CD1c-positive myeloid dendritic cell (primary cell): ENCODE data around the gene CPA1.
"Not testable (repeated sequence)": the region's sequence is repeated elsewhere in the genome, so short reads cannot be mapped to it uniquely, and the experiment has no call there.

Experiments used
- DNase-seq: peaks from one replicate; pipeline ENCODE4 v3.0.0-alpha.2; 2016; ENCODE audit errors: extremely low spot score

Gene CPA1

GRCh38 chr7:130372402-130373165, 7.7 kb upstream of the CPA1 start:
- DNase-seq: no peak

- no peak for DNase-seq
Measured at GRCh38 chr7:130374507-130374906, 5.8 kb upstream of the CPA1 start.

GRCh38 chr7:130376461-130376860, 3.8 kb upstream of the CPA1 start:
- DNase-seq: not testable (repeated sequence)

- DNase-seq: no peak
Measured at GRCh38 chr7:130377178-130377577, 3.1 kb upstream of the CPA1 start.

GRCh38 chr7:130379019-130379418, 1.3 kb upstream of the CPA1 start:
- DNase-seq: no peak

- no peak for DNase-seq
Measured at GRCh38 chr7:130379532-130379920, 768 bp upstream of the CPA1 start.

GRCh38 chr7:130380861-130381455, 664 bp downstream of the CPA1 start:
- DNase-seq: no peak

- DNase-seq: no peak
Measured at GRCh38 chr7:130381468-130382312, 1.4 kb downstream of the CPA1 start.

- DNase-seq: no peak
Measured at GRCh38 chr7:130383187-130383980, 3.1 kb downstream of the CPA1 start.

- DNase-seq: peak; percentile 64
Measured at GRCh38 chr7:130384371-130384801, 4.1 kb downstream of the CPA1 start.

- no peak for DNase-seq
Measured at GRCh38 chr7:130384841-130385599, 4.7 kb downstream of the CPA1 start.

- DNase-seq: no peak
Measured at GRCh38 chr7:130385600-130386066, 5.3 kb downstream of the CPA1 start.

GRCh38 chr7:130386876-130387275, 6.6 kb downstream of the CPA1 start:
- no peak for DNase-seq

GRCh38 chr7:130387306-130387627, 7.0 kb downstream of the CPA1 start:
- DNase-seq: peak; percentile 35

- no peak for DNase-seq
Measured at GRCh38 chr7:130387628-130388403, 7.5 kb downstream of the CPA1 start.

- DNase-seq: no peak
Measured at GRCh38 chr7:130388671-130389070, 8.4 kb downstream of the CPA1 start.

- DNase-seq: no peak
Measured at GRCh38 chr7:130390486-130390885, 10.2 kb downstream of the CPA1 start.

- peak; percentile 2 for DNase-seq
Measured at GRCh38 chr7:130393101-130393561, 12.8 kb downstream of the CPA1 start.

- DNase-seq: peak; percentile 69
Measured at GRCh38 chr7:130393841-130394411, 13.6 kb downstream of the CPA1 start.
